Stimulated activated CD8-positive, alpha-beta memory T cell treated with anti-CD3 and anti-CD28 coated beads, Interleukin-15, amount 100 ng/mL, for 4 hours (primary cell): ENCODE results near the gene SIPA1.
"Not testable (repeated sequence)": the region's sequence is repeated elsewhere in the genome, so short reads cannot be mapped to it uniquely, and the experiment has no call there.

Experiments
- DNase-seq, 2 donors: peaks; one replicate each; pipeline ENCODE4 v3.0.0-alpha.2; 2020; ENCODE audit warnings: low read depth in 2 of 2

SIPA1 gene

GRCh38 chr11:65623177-65623576, 14.7 kb upstream of the SIPA1 start:
- no peak for DNase-seq

- no peak for DNase-seq
Measured at GRCh38 chr11:65623852-65624616, 13.9 kb upstream of the SIPA1 start.

- DNase-seq, result no peak
Measured at GRCh38 chr11:65624931-65625627, 12.8 kb upstream of the SIPA1 start.

GRCh38 chr11:65625628-65626342, 12.1 kb upstream of the SIPA1 start:
- DNase-seq, result no peak

GRCh38 chr11:65627202-65627601, 10.7 kb upstream of the SIPA1 start:
- no peak for DNase-seq

GRCh38 chr11:65629579-65629978, 8.3 kb upstream of the SIPA1 start:
- no peak for DNase-seq

GRCh38 chr11:65630215-65630614, 7.7 kb upstream of the SIPA1 start:
- no peak for DNase-seq

GRCh38 chr11:65633390-65634108, 4.4 kb upstream of the SIPA1 start:
- DNase-seq, result no peak

- no peak for DNase-seq
Measured at GRCh38 chr11:65634109-65634436, 3.8 kb upstream of the SIPA1 start.

- no peak for DNase-seq
Measured at GRCh38 chr11:65634440-65634839, 3.5 kb upstream of the SIPA1 start.

- DNase-seq, result no peak
Measured at GRCh38 chr11:65634905-65635731, 2.8 kb upstream of the SIPA1 start.

GRCh38 chr11:65636108-65637031, 1.5 kb upstream of the SIPA1 start:
- DNase-seq, result no peak

- no peak for DNase-seq
Measured at GRCh38 chr11:65637032-65637557, 806 bp upstream of the SIPA1 start.

- DNase-seq, result not testable (repeated sequence)
Measured at GRCh38 chr11:65639228-65639597, 1.3 kb downstream of the SIPA1 start.

- DNase-seq, result peak in 1 of 2 donors; percentile 43
Measured at GRCh38 chr11:65639623-65640482, 2.0 kb downstream of the SIPA1 start.

GRCh38 chr11:65640483-65641296, 2.8 kb downstream of the SIPA1 start:
- no peak for DNase-seq

- DNase-seq, result no peak
Measured at GRCh38 chr11:65641297-65642013, 3.6 kb downstream of the SIPA1 start.
